Glomerular visceral epithelial cell (primary cell): ENCODE data around the gene SLC26A2.

Experiments
- DNase-seq: peaks from one replicate; pipeline ENCODE4 v3.0.0-alpha.2; 2016; ENCODE audit errors: extremely low spot score

The SLC26A2 gene

GRCh38 chr5:149961957-149962409, 1.4 kb downstream of the SLC26A2 start:
- peak; percentile 70 for DNase-seq

GRCh38 chr5:149962601-149963300, 2.2 kb downstream of the SLC26A2 start:
- DNase-seq: no peak

- DNase-seq: no peak
Observed at GRCh38 chr5:149963729-149964128, 3.2 kb downstream of the SLC26A2 start.

GRCh38 chr5:149966946-149967345, 6.4 kb downstream of the SLC26A2 start:
- DNase-seq: no peak

GRCh38 chr5:149969181-149969930, 8.8 kb downstream of the SLC26A2 start:
- DNase-seq: no peak

- no peak for DNase-seq
Observed at GRCh38 chr5:149975409-149975808, 14.9 kb downstream of the SLC26A2 start.

GRCh38 chr5:149979896-149980295, 19.3 kb downstream of the SLC26A2 start:
- DNase-seq: no peak

GRCh38 chr5:149981206-149981605, 20.6 kb downstream of the SLC26A2 start:
- DNase-seq: no peak

GRCh38 chr5:149982505-149982904, 21.9 kb downstream of the SLC26A2 start:
- DNase-seq: no peak

GRCh38 chr5:149988126-149988525, 27.6 kb downstream of the SLC26A2 start:
- DNase-seq: no peak

GRCh38 chr5:149990518-149991376, 30.2 kb downstream of the SLC26A2 start:
- peak; percentile 84 for DNase-seq

- no peak for DNase-seq
Observed at GRCh38 chr5:149993471-149993870, 32.9 kb downstream of the SLC26A2 start.

GRCh38 chr5:149995385-149996204, 35.0 kb downstream of the SLC26A2 start:
- no peak for DNase-seq

- DNase-seq: no peak
Observed at GRCh38 chr5:149996205-149996890, 35.8 kb downstream of the SLC26A2 start.

GRCh38 chr5:149998281-149998680, 37.7 kb downstream of the SLC26A2 start:
- DNase-seq: no peak

GRCh38 chr5:149999359-149999758, 38.8 kb downstream of the SLC26A2 start:
- peak; percentile 12 for DNase-seq

- no peak for DNase-seq
Observed at GRCh38 chr5:149999866-150000255, 39.3 kb downstream of the SLC26A2 start.

- DNase-seq: peak; percentile 97
Observed at GRCh38 chr5:150000256-150000989, 39.9 kb downstream of the SLC26A2 start, which contains the start of the genes HMGXB3 and TIGD6. Gene HMGXB3 (plus strand): TSS chr5:150000739. CDS start chr5:150004853, 4,114 bp downstream. Gene TIGD6 (minus strand): TSS chr5:150000654. CDS start chr5:149996348, 4,306 bp downstream.

- DNase-seq: peak; percentile 40
Observed at GRCh38 chr5:150000990-150001659, 40.6 kb downstream of the SLC26A2 start.
